Neural progenitor cell (in vitro differentiated cells): ENCODE measurements around the gene GRIN2D.

Experiments
- CTCF ChIP-seq: fragments of 200-600 bp; sonication (generic); IDR thresholded peaks from 2 replicates; pipeline ENCODE4 v1.5.1; 2017; ENCODE audit warnings: antibody characterized with exemption, mild to moderate bottlenecking
- EZH2 ChIP-seq: fragments of 200-600 bp; sonication (generic); IDR thresholded peaks from 2 replicates; pipeline ENCODE4 v1.6.1; 2017; ENCODE audit warnings: antibody characterized with exemption, mild to moderate bottlenecking, moderate library complexity
- EZH2phosphoT487 ChIP-seq: fragments of 200-600 bp; sonication (generic); IDR thresholded peaks from 2 replicates; pipeline ENCODE4 v1.6.1; 2017; ENCODE audit warnings: antibody characterized with exemption

GRCh38 chr19:48368936-48369335 is 24.5 kb upstream of the GRIN2D start:
- TF ChIP-seq CTCF (no peak), EZH2 (no peak), EZH2phosphoT487 (no peak)
